Stomach (tissue), 9 donors: ENCODE results near the gene KRT6C. TPM values are rescaled to one million over a fixed set of nuclear protein-coding genes. Genes with fewer than 3 reads are reported as not detected.

Experiments
- DNase-seq, 2 donors: peaks; one replicate each; pipeline versions ENCODE4 v3.0.0 to v3.0.0-alpha.2; 2013 to 2019
- H3K27ac ChIP-seq, 5 donors: fragments of 200-600 bp in 4 of 5; sonication (generic) in 4 of 5; one replicate each; pipeline ENCODE4 v1.5.1; 2013 to 2019; ENCODE audit warnings: mild to moderate bottlenecking in 1 of 5, moderate library complexity in 1 of 5
- H3K27me3 ChIP-seq, 3 donors: fragments of 200-600 bp; sonication (generic); one replicate each; pipeline ENCODE4 v1.5.1; 2017 to 2019; ENCODE audit warnings: mixed run types in 1 of 3
- H3K36me3 ChIP-seq, 4 donors: fragments of 200-600 bp; sonication (generic); 1 replicate in 3 of 4; 2 replicates in 1 of 4; pipeline ENCODE4 v1.5.1; 2016 to 2019
- H3K4me1 ChIP-seq, 4 donors: fragments of 200-600 bp; sonication (generic); one replicate each; pipeline ENCODE4 v1.5.1; 2016 to 2019
- H3K4me3 ChIP-seq, 4 donors: fragments of 200-600 bp; sonication (generic) in 3 of 4; one replicate each; pipeline ENCODE4 v1.5.1; 2016 to 2019; ENCODE audit warnings: mild to moderate bottlenecking in 1 of 4
- H3K9me3 ChIP-seq, 4 donors: fragments of 200-600 bp; sonication (generic); one replicate each; pipeline ENCODE4 v1.5.1; 2016 to 2019
- CTCF ChIP-seq, 7 experiments: fragments of 450-650 bp in 4 of 7; fragments of 200-600 bp in 3 of 7; sonication (generic) in 3 of 7; IDR thresholded peaks; one replicate each; pipeline ENCODE4 v1.5.1; 2016 to 2019; ENCODE audit warnings: antibody characterized with exemption in 7 of 7, control low read depth in 2 of 7, mild to moderate bottlenecking in 1 of 7
- EP300 ChIP-seq: sonication (generic); formaldehyde crosslinking; IDR thresholded peaks from one replicate; pipeline ENCODE4 v1.6.1; 2017; ENCODE audit warnings: antibody characterized with exemption
- POLR2A ChIP-seq, 4 donors: fragments of 450-650 bp; IDR thresholded peaks; one replicate each; pipeline ENCODE4 v1.6.1; 2016; ENCODE audit warnings: antibody characterized with exemption in 4 of 4, control low read depth in 2 of 4, mild to moderate bottlenecking in 1 of 4, moderate library complexity in 1 of 4
- POLR2AphosphoS5 ChIP-seq, 3 donors: sonication (generic); formaldehyde crosslinking; IDR thresholded peaks; one replicate each; pipeline ENCODE4 v1.6.1; 2016; ENCODE audit warnings: antibody characterized with exemption in 3 of 3
- WGBS, 5 donors: extraction: QIAGEN DNeasy Blood & Tissue Kit in 3 of 5; methylation state at CpG; one replicate each; pipeline versions ENCODE4 v1.1.5 to v1.1.7; 2013 to 2018; 5-methylcytosine and 5-hydroxymethylcytosine counted together
- intact Hi-C: fragments of 100-400 bp; cut with DNase I; formaldehyde crosslinking; loops from one replicate; pipeline ENCODE4 v1.15.1; 2023; ENCODE audit warnings: low total_unique reads
- polyA plus RNA-seq, 3 donors: library from polyadenylated mRNA; stranded (reverse); fragments of 200-250 nt; gene quantifications; one replicate each; pipeline ENCODE4 v1.2.3, GENCODE V29; 2013
- total RNA-seq, 5 donors: library from RNA; depleted of rRNA; stranded (reverse); fragments of >200 nt; gene quantifications; one replicate each; pipeline versions ENCODE4 v1.1.0 to v1.2.3, GENCODE V29; 2014 to 2016
- donor health status: healthy with polysubstance abuse.
- donor health status: Bipolar disorder and iron deficiency.
- donor health status: healthy.

Gene KRT6C
- total and polyA plus RNA-seq, 8 donors = 0.31 to 12.4 (median 0.43) TPM; not detected in 5

- H3K27ac ChIP-seq = no peak overlapping the region
- DNase-seq = no peak
- WGBS, 5 donors = 81 to 90% (median 86%) methylated on average over 7 of the region's 7 CpGs
- H3K4me1 ChIP-seq = peaks cover 0 to 5% (median 0%) of the 10 kb centered on the region in 4 donors
- intact Hi-C loops = no loop called here
- H3K9me3 ChIP-seq = no peaks in the 10 kb centered on the region
- TF ChIP-seq EP300 = no peak
- TF ChIP-seq POLR2A (IDR thresholded peaks at IDR 0.05) = no peak
- no peak for TF ChIP-seq POLR2AphosphoS5 (IDR thresholded peaks at IDR 0.05)
- no peak for TF ChIP-seq CTCF (IDR thresholded peaks at IDR 0.05)
- H3K27me3 ChIP-seq = peaks cover 0 to 8% (median 0%) of the 10 kb centered on the region in 3 donors
- no peaks in the 10 kb centered on the region for H3K36me3 ChIP-seq
- H3K4me3 ChIP-seq = no peak overlapping the region
Measured at GRCh38 chr12:52497975-52498374, 24.4 kb upstream of the KRT6C start.

- 63 to 80% (median 72%) methylated on average over 4 of the region's 4 CpGs for WGBS, 5 donors
- no peak overlapping the region for H3K27ac ChIP-seq
- no peak for TF ChIP-seq POLR2A (IDR thresholded peaks at IDR 0.05)
Measured at GRCh38 chr12:52496590-52497071, 23.0 kb upstream of the KRT6C start.

DNA sequence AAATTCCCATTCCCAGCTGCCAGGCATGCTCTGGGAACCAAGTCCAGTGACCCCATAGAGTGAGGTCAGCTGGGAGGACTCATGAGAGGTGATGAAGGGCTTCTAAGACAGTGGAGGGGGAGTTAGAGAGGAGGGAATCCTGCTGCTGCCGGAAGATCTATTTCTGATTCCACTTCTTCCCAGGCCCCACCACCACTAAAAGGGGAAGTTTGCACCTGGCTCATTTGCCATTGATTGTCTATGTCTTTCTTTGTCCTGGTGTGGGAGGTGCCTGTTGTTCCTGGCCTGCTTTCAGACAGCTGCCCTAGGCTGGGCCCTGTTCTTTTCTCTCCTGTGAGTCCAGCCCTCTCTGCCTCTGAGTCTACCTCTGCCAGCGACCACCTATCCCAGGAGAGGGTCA, 22.4 kb upstream of the KRT6C start:
- peaks cover 0 to 15% (median 6%) of the 10 kb centered on the region in 3 donors for H3K27me3 ChIP-seq
- no peaks in the 10 kb centered on the region for H3K36me3 ChIP-seq
- intact Hi-C loops = no loop called here
- H3K4me1 ChIP-seq = peaks cover 0 to 5% (median 0%) of the 10 kb centered on the region in 4 donors
- no peak for DNase-seq
- no peak overlapping the region for H3K27ac ChIP-seq
- no peak overlapping the region for H3K4me3 ChIP-seq
- H3K9me3 ChIP-seq = no peaks in the 10 kb centered on the region
- WGBS, 5 donors = 60 to 80% (median 68%) methylated on average over 2 of the region's 2 CpGs
- TF ChIP-seq CTCF (IDR thresholded peaks at IDR 0.05) (no peak), POLR2A (IDR thresholded peaks at IDR 0.05) (no peak), EP300 (no peak), POLR2AphosphoS5 (IDR thresholded peaks at IDR 0.05) (no peak)

More at GRCh38 chr12:52496590-52497071, 23.0 kb upstream of the KRT6C start:
- Histone ChIP-seq H3K36me3 (no peaks in the 10 kb centered on the region), H3K9me3 (no peaks in the 10 kb centered on the region), H3K4me1 (peaks cover 0 to 5% (median 0%) of the 10 kb centered on the region in 4 donors), H3K4me3 (no peak overlapping the region), H3K27me3 (peaks cover 0 to 10% (median 2%) of the 10 kb centered on the region in 3 donors)
- DNase-seq = no peak
- intact Hi-C loops = no loop called here

DNA sequence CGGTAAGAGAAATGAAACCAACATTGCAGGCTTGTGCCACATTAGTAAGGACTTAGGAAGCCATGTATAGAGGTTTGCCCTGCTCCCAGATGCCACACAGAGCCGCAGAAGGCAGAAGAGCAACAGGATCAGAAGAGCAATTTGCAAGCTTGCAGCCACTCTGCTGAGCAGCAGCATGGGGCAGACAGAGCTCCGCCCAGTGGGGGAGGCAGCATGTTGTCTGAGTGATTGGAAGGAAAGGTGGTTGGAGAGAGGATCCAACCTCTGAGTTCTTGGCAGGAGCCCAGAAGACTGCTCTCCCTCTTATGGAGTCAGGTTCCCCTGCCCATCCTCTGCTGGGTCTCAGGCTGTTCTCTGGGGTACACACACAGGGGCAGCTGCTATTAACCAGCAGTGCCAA, 21.8 kb upstream of the KRT6C start:
- intact Hi-C loops = no loop called here
- Histone ChIP-seq H3K4me3 (no peak overlapping the region), H3K9me3 (no peaks in the 10 kb centered on the region), H3K27ac (no peak overlapping the region), H3K27me3 (peaks cover 0 to 15% (median 6%) of the 10 kb centered on the region in 3 donors), H3K36me3 (no peaks in the 10 kb centered on the region), H3K4me1 (peaks cover 0 to 5% (median 0%) of the 10 kb centered on the region in 4 donors)
- WGBS, 5 donors = 36 to 53% (median 45%) methylated on average over 3 of the region's 3 CpGs
- DNase-seq = peak in 1 of 2 donors; percentile 57
- TF ChIP-seq CTCF (IDR thresholded peaks at IDR 0.05) = no peak
- TF ChIP-seq EP300 = no peak
- no peak for TF ChIP-seq POLR2A (IDR thresholded peaks at IDR 0.05)
- TF ChIP-seq POLR2AphosphoS5 (IDR thresholded peaks at IDR 0.05) = no peak

GRCh38 chr12:52494518-52494917, 20.9 kb upstream of the KRT6C start:
- 45 to 73% (median 57%) methylated on average over 2 to 4 of the region's 4 CpGs for WGBS, 5 donors
- Histone ChIP-seq H3K4me1 (peaks cover 0 to 5% (median 0%) of the 10 kb centered on the region in 4 donors), H3K36me3 (no peaks in the 10 kb centered on the region), H3K9me3 (no peaks in the 10 kb centered on the region), H3K27ac (no peak overlapping the region), H3K4me3 (no peak overlapping the region), H3K27me3 (peaks cover 0 to 15% (median 6%) of the 10 kb centered on the region in 3 donors)
- TF ChIP-seq POLR2A (IDR thresholded peaks at IDR 0.05) (no peak), POLR2AphosphoS5 (IDR thresholded peaks at IDR 0.05) (no peak), CTCF (IDR thresholded peaks at IDR 0.05) (no peak), EP300 (no peak)
- intact Hi-C loops = no loop called here
- no peak for DNase-seq
